HG03342 (cell line): ENCODE measurements around the gene CDH26.
"Not testable (repeated sequence)": the region's sequence is repeated elsewhere in the genome, so short reads cannot be mapped to it uniquely, and the experiment has no call there.

ENCODE experiments used
- ATAC-seq: cut with Tn5 transposase; IDR thresholded peaks from one replicate; pipeline ENCODE4 v1.9.1; 2021; ENCODE audit warnings: mild to moderate bottlenecking, moderate library complexity; ENCODE audit not compliant: unreplicated experiment

The CDH26 gene

DNA sequence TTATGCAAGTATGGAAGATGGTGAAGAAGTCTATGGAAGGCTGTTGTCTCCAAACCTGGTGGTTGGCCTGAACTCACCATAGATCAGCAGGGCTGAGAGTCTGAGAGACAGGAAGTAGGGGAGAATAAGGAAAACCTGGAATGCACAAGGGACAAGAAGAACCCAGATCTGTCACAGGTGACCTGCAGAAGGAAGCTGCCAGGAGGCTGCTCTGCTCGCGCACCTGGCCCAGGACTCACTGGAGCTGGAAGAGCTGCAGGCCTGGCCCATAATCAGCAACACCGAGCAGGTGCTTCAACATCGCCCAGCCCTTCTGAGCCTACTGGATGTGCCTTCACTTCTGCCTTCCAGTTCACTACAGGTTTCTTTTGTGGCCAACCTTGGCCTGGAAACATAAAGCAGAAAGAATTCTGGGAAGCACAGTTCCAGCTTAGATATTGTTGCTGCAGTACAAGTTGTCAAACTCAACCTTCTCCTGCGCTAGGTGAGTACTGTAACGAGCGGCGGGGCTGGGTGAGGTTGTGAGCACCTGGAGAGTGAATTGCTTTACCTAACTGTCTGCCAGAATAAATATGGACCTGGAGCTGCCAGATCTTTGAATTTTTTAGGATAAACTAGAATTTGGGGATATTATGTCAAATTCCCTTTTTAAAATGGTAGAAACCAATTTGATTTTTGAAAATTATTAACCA, 82.4 kb downstream of the CDH26 start:
- no peak for ATAC-seq

GRCh38 chr20:60041436-60042165, 83.4 kb downstream of the CDH26 start:
- ATAC-seq: not testable (repeated sequence)

GRCh38 chr20:60043435-60043834, 85.2 kb downstream of the CDH26 start:
- ATAC-seq: no peak

DNA sequence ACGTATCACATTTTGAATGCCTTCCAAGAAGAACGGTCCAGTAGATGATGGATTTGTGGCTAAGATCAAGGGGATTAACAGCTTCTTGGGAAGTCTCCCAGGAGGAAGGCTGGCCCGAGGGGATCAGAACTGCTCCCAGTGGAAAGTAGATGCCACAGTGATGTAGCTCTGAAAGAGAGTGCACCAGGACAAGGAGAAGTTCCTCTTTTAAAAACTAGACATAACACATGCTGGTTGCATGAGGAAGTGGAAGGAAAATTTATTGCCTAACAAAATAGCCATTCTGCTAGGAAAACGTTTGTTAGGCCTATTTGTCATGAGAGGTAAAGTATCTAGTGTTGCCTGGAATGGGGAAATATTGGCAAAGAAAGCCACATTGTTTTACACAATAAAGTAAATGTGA, 87.8 kb downstream of the CDH26 start:
- no peak for ATAC-seq

- ATAC-seq: no peak
These were observed 88.2 kb downstream of the CDH26 start for GRCh38 chr20:60046436-60046835.

DNA sequence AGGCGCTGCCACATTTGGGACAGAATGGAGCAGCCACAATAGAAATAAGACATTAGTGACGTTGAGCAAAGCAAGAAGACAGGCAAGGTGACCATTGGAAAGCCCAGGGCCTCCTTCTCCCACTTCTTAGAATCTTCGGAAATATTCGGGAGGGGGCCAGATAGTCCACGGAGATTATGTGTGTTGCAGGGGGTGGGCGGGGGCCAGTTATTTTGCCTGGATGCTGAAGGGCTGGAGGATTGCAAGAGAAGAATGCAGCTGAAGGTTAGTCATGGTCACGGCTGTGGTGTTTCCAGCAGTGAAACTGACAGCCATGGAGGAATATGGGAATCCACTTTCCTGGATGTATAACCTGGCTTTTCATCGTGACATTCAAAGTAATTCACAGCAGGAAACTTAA, 88.6 kb downstream of the CDH26 start:
- ATAC-seq: no peak

DNA sequence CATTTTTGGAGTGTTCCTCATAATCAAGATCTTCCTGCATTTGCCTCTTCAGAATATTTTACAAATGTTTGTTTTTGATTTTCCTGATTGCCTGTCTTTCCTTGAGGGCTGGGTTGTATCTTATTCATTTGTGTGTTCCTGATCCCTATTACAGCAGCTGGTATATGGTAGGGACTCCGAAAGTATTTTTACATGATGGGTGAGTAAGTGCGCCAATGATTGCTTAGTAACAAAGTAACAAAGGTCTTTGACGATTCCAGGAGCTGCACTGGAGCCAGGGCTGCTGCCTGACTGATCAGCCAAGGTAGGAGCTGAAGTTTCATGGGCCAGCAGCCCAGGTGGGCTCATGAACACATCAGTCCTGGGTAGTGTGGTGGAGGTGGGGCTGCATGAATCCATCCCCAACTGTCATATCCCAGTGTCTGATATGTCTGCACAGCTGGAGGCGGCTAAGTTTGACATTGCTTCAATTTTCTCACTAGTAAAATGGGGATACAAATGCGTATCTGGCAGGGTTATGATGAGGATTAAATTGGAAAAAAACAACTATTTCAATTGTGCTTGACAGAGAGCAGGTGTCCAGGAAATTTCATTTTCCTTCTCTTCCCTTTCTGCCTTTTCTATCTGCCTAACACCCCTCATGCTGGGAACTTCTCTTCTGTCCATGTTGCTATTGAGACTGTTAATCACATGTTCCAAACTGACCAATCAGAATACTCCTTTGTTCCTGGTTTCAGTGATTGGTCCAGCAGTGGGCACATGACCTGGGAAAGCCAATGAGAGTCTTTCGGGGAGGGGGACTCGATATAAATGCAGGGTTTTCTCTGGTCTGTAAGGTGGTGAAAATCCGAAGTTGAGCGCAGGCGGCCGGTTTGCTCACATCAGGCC, 90.7 kb downstream of the CDH26 start:
- no peak for ATAC-seq

GRCh38 chr20:60049601-60050000, 91.4 kb downstream of the CDH26 start:
- no peak for ATAC-seq

DNA sequence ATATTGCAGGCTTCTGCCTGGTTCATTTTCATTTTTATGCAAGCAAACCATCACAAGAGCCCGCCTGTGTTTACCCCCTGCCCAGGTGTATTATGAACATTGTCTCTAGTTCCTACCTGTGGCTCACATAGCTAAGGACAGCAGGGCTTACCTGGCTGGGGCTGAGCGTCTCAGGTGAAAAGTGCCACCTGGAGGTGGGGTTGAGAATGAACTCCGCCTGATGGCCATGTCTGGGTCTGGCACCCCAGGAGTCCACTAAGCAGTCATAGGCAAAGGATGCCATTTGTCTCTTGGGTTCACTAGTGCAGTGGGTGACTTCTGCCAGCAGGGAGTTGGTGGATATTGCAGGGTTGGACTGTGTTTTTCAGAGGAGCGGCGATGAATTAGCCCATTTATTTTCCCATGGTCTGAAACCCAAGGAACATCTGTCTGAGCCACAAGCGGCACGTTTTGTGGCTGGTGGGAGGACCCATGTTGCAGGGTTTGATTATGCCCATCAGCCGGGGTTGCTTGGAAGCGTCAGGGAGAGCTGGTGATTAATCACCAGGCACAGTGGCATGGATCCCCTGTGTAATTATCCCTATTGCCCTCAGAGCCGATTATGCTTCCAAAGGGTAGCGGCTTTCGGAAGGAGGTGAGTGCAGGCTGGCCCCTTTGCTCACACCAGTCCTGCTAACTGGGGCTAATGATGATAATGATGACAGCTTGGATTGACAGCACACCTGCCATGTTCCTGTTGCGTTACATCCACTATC, 92.1 kb downstream of the CDH26 start:
- no peak for ATAC-seq

DNA sequence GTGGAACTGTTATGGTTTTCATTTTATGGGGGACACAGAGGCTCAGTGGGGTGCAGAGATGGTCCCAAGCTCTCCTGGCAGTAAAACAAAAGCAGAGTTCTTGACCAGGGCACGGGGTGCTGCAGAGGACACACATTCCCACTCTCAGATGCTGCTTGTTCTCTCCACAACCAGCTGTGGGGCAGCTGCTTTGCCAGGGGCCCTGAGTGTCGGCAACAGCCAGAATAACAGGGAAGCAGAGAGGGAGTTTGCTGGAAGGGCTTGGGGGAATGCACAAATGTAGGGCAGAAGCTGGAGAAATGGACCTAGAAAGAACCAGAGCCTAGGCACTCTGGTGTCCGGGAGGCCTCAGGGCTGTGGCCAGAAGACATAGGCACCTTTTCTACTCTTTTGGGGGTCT, 93.7 kb downstream of the CDH26 start:
- ATAC-seq: no peak

GRCh38 chr20:60052322-60052721, 94.1 kb downstream of the CDH26 start:
- no peak for ATAC-seq

DNA sequence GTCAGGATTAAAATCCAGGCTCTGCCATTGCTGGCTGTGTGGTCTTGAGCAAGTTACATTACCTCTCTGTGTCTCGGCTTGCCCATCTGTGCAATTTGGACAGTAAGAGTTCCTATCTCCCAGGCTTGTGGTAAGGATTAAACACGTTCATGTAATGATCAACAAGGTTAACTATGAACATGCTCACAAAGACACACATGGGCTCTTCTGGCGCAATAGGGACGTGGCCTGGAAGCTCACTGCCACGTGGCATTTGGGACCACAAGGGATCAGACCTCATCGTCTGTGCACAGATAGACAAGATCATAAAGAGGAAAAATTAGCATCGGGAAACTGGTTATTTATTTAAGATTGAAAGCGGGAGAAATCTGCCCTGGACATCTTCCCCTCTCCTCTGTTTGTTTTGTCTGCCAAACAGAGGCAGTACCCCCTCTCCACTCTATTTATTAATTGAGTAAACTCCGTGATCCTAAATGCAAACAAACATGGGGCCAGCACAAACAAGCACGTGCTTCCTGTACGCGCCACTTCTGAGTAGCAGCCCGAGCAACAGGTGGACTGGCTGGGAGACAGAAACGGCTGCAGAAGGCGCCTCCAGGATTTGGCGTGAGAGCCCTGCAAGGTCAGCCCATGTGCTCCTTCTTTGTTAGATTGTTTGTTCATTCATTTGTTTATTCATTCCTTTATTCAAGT, 95.0 kb downstream of the CDH26 start:
- no peak for ATAC-seq

GRCh38 chr20:60053818-60054190, 95.6 kb downstream of the CDH26 start:
- ATAC-seq: no peak

DNA sequence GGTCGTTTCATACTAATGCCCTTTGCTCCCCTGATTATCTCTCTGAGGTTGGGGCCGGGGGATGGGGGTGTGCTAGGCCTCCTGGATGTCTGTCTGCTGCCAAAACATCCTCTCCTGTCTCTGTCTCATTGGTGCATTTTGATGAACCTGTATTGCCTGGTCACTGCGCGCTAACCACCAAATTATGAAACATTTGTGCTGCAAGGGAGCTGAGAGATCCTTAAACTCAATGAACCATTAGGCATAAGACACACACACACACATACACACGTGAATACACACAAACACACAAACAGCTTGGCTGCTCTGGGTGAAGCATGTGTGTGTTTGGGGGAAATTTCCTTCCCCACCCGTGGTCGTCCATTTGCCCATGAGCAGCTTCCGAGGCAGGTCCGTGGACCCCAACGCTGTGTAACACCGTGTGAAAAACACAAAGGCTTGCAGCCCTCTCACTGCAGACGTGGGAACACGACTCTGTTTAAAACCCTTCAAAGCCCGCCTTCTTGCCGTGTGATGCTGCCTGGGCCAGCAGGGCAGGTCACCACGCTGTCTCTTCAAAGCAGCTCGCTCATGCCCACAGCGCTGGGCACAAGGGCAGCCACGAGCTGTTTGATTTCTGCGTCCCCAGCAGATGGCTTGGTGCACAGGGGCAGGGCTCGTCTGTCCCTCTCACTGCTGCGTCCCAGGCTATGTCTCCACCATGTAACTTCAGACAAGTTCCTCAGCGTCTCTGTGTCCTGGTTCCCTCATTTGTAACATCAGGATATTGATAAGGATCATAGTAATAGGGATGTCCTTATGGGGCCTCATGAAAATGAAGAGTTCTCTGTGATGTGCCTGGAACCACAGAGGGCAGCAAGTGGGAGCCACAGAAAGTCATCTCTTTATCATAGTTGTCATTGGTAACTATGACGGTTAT, 96.8 kb downstream of the CDH26 start:
- ATAC-seq: no peak

DNA sequence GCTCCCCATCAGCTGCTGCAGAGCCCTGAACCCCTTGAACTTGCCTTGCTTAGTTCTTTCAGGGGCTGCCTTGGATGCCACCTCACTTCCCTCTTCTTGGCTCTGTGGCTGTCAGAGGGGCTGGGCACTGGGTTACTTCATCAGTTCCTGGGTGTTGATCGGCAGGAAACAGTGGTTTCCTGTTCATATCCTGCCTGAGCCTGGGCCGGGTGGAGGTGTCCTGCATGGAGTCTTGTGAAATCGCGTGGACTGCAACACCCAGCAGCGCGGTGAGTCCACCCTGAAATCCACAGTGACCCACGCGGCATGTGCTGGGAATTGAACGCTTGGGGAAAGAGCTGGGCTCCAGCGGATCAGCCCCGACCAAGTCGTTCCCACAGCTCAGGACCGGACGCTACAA, 97.5 kb downstream of the CDH26 start:
- no peak for ATAC-seq

DNA sequence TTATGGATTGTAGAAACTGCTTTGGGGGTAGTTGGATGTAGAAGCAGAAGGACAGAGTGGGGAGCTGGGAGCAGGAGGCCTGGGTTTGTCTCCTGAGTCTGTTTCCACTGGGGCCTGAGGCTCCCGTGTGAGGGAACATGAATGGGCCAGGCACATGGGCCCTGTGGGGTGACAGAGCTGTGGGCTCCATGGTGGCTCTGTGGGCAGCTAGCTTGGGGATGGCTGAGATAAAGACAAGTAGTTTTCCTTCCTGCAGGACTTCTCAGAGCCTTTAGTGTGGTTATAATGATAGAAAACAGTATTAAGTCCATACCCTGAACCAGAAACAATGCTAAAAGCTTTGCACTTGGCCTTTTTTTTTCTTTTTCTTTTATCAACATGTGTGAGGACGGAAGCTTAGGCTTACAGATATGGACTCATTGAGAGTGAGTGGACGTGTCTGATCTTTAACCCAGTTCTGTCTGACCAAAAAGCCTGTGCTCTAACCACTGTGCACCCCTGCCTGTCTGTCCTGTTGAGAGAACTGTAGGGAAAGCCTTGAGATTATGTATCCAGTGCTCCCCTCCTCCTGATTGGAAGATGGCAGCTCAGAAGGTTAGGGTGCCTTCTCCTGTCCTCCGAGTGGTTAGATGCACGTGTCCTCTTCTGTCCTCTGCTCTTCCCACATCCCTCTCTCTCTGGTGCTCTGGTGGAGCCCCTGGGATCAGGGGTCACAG, 98.3 kb downstream of the CDH26 start:
- ATAC-seq: no peak

DNA sequence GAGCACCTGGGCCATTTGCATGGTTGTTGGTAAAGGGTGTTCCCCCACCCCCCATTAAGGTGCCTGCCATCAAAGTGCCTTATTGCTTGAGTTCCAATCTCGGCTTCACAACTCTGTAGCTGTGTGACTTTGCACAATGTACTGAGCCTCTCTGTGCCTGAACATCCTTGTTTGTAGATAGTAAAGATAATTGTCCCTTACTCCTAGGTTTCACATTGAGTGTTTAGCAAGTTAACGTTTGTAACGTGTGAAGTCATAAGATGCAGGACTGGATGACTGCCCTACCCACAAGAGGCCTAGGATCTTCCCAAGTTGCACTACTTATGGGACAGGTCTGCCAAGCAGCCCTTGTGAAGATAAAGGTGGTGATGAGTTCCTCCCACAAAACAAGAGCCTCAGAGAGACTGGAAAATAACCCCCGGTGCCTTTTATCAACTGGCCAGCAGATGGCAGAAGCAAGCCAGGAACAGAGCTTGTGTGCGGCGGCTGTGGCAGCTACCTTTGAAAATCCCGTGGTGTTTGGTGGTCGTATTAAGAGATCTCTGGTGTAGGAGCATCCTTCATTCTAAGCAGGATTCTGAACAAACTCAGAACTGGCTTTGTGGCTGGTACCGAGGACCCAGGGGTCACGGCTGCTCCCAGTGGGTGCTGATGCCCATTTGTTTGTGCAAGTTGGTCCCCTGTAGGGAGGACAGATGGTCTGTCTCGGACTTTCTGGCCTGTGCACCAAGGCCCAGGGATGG, 99.1 kb downstream of the CDH26 start:
- ATAC-seq: no peak
